T-helper 9 cell (primary cell): ENCODE results near the gene RDH12.

Experiments used
- DNase-seq: peaks from one replicate; pipeline ENCODE4 v3.0.0-alpha.2; 2020

RDH12 gene

DNA sequence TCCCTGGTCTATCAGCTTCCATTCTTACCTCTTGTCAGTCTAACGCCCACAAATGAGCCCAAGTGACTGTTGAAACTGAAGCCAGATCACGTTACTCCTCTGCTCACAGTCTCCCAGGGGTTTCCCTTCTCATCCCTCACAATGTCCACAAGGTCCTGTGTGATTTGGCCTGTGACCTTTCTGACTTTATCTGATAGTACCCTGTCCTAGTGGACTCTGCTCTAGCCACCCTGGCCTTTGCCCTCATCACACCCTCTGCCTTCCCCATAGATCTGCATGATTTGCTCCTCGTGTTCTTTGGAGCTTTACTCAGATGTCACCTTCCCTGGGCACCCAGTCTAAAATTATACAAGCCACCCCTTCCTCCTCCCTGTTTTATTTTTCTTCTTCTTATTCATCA, 55.5 kb downstream of the RDH12 start:
- DNase-seq = no peak

DNA sequence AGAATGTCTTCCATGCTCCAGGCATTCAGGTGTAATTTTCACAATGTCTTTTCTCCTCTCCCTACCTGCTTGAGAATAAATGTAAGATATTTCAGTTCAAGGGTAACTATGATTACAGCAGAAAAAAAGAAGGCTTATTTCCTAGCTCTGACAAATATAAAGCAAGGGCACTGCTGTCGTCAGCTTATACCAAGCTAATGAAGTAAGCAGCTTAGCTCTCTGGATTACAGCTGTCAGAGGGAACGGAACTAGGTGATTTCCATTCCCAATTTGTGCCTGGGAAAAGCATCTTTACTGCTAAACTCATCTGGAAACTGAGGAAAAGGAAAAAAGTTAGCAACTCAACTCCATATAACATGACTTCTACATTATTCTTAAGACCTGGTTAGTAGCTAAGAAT, 58.2 kb downstream of the RDH12 start:
- no peak for DNase-seq

DNA sequence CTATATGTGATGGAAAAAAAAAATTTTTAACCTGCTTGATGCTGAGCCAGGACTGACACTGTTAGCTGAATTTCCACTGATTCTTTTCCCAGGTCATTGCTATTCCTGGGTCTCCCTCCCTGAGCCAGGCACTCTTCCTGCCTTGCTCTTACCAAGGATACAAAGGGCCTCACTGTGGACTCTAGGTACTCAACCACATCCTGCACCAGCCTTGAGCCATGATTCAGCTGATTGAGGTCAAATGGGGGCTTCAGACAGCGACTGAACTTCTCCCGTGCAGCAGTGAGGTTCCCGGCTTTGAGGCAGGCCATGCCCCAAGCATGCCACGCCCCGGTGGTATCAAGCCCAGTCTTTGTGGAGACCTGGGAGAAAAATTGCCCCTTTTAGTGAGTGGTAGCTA, 60.4 kb downstream of the RDH12 start:
- no peak for DNase-seq

DNA sequence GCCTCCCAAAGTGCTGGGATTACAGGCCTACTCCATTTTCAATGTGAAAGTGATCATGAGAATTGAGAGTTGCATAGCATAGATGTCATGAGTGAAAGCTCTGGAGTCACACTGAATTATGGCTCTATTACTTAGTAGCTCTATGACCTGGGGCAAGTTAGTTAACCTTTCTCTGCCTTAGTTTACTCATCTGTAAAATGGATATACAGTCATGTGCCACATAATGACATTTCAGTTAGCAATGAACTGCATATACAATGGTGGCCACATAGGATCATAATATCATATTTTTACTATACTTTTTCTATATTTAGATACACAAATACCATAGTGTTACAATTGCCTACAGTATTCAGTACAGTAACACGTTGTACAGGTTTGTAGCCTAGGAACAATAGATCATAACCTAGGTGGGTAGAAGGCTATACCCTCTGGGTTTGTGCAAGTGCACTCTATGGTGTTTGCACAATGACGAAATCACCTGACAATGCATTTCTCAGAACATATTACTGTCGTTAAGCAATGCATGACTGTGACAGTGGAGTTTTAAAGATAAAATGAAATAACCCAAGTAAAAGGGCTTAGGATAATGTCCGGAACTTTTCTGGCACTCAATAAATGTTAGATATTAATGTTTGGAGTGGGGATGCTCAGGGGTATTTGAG, 61.6 kb downstream of the RDH12 start:
- no peak for DNase-seq

DNA sequence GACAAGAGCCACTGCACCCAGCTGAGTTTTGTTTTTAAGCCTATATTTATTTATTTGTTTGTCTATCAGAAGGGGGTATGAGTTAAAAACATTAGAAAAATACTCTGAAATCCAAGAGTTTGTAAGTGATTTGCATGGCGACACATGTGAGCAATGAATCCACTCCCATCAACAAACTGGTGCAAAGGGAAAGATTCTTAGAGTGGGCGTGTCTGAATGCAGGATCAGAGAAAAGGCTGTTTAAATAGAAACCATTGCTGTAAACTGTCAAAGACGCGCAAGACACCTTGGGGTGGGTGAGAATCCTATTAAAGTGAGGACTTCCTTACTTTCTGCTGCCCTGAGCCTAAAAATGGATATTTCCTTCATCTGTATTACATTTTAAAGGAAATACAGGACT, 62.8 kb downstream of the RDH12 start:
- DNase-seq = no peak

DNA sequence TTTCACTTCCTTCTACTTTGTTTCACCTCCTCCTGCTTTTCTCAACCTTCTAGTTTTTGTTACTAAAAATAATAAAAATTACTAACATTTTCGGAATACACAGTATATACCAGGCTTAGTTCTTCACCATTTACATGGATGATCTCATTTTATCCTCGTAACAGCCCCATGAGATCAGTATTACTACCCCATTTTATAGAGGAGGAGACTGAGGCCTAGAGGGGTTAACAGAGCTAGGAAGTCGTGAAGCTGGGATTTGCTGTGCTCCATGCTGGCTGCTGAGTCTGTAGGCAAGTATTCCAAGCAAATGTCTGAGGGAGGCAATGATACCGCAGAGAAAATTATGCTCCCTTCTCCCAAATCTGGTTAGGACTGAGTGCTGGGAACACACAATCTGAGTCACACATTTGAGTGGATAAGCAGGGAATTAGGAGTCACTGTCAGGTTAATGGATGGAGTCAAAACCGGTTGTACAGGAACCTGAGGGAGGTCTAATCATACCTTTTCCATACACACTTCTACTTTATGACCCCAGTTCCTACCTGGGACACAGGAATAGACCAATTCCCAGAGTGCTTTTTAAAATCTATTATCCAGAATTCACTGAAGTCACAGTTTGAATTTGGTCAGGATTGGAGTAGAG, 63.6 kb downstream of the RDH12 start:
- DNase-seq = no peak

DNA sequence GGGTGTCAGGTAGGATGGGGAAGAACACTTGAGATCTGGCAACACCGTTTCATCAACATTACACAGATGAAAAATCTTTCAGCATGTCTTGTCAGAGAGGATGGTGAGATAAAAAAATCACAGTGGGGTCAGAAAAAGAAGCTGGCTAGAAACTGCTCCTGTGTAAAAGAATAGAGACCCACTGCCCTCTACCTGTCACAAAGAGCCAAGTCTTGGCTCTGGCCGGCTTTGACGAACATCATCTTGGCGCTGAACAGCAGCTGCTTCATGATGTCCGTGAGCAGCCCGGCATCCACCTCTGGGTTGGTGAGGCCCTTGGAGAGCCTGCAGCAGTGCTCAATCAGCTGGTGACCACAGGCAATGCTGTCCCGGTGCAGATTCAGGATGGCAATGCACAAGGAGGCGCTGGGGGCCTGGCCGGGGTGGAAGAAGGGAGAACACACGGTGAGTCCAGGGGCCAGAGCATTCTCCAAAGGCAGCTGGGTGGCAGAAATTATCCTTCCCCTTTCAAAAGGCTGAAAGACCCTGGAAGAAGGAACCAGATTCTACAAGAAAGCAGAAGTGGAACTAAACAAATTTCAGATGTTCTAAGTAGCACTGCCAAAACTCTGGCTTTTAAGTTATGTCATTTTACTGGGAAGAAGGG, 64.5 kb downstream of the RDH12 start:
- DNase-seq = no peak

DNA sequence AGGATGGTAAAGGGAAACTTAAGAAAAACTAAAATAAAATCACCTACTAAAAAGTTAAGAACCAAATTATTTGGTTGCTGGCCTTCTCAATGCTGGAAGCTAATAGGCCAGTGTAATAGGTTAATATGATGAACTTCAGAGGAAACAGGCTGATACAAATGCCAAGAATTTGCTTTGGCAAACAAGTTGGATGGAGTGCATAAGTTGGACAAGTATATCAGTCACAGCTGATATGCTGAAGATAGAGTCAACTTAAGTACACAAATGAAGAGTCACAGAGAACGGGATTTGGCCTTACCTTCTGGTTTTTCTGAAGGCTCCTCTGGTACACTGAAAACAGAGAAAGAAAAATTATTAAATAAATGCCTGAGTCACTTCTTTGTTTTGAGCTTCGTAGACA, 66.5 kb downstream of the RDH12 start:
- DNase-seq = no peak

DNA sequence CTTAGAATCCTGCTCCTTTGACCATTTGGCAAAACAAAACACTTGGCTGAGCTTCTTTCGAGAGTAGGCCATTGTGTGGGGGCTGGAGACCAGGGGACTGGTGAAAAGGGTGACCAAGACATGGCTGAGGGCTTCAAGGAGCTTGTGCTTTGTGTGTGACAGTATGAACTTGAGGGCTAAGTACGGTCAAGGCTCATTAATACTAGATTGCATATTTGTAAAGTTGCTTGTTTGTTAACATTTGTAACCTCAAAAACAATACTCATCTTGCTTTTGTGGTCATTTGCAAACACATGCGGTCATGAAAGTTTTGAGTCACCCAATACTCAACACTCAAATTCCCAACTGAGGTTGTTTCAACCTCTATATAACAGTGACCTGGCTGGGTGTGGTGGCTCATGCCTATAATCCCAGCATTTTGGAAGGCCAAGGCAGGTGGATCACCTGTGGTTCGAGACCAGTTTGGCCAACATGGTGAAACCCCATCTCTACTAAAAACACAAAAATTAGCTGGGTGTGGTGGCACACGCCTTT, 72.2 kb downstream of the RDH12 start:
- DNase-seq = no peak

DNA sequence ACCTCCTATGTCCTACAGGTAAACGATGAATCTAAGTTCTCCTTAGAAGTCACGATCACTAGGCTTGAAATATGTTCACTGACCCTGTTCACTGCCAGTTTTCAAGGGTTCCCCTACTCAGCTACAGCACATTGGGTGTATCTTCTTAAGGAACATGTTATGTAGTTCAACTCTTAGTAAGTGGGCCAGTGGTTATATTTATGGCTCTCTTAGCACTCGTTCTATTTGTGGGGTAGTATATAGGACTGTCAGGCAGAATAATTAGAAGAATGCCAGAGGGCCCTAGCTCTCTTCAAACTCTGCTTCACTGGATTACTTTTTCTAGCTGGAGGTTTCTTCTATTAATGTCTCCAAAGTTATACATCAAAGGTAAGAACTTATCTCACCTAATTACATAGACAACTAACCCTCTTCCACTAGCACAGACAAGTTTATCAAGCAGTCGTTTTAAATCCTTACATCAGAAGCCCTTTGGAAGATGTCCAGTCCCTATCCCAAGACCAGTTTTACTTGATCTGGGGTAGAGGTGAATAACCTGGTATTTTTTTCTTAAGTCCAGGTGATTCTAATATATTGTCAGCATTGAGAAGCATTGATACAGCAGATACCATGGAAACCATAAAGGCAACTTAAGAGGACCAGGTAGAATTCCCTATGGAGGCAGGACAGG, 75.1 kb downstream of the RDH12 start:
- DNase-seq = no peak

DNA sequence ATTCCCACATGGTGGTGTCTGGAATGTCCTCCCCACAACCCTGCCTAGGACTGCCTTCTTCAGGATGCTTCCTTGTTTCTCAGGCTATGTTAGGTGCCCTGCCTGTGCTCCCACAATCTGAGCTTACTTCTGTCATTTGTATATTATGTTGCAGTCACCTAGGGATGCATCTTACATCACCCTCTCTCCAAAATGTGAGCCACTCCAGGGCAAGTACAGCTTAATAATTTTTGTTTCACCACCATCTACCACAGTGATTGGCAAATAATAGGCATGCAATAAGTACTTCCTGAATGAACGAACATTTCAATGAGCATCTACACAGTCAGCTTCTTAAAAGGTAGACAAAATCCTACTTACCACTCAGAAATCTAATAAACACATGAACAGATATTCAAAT, 77.1 kb downstream of the RDH12 start:
- no peak for DNase-seq

DNA sequence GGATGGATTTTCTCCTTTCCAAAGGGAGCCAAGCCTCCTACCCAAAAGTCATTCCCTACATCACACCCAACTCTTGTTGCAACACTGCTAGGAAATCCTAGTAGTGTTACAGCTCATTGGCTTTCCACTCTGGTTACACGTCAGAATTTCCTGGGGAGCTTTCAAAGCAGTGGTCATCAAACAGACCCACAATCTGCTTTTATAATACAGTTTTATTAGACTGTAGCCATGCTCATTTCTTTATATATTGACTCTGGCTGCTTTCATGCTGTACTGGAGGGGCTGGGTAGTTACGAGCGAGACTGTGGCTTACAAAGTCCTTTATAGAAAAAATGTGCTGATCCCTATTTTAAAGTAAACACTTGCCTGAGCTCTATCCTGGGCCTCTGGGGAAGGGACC, 80.4 kb downstream of the RDH12 start:
- no peak for DNase-seq
